GM18505 (cell line): ENCODE data around the gene GSTP1.
A peak's percentile ranks its signal among the peaks of the same experiment; 100 is the strongest.
"Not testable (repeated sequence)": the region's sequence is repeated elsewhere in the genome, so short reads cannot be mapped to it uniquely, and the experiment has no call there.

Experiments used
- ATAC-seq: cut with Tn5 transposase; IDR thresholded peaks from one replicate; pipeline ENCODE4 v1.9.1; 2021; ENCODE audit not compliant: unreplicated experiment
- POLR2A ChIP-seq: IDR thresholded peaks from 4 replicates; pipeline ENCODE4 v1.6.1; 2011; ENCODE audit warnings: borderline replicate concordance; ENCODE audit not compliant: insufficient read depth, insufficient read length; ENCODE audit errors: extremely low read depth

GSTP1 gene

DNA sequence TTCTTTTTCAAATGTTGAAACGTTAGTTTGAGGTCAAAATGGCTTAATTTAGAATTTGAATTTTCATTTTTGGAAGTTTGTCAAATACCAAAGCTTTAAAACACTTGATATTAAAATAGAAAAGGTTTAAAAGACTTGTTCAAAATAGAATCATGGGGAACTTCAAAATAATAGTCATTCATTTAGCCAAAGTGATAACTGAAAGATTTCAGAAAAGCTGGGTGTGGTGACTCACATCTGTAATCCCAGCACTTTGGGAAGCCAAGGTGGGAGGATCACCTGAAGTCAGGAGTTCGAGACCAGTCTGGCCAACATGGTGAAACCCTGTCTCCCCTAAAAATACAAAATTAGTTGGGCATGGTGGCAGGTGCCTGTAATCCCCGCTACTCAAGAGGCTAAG, 10.9 kb downstream of the GSTP1 start:
- no peak for TF ChIP-seq POLR2A

DNA sequence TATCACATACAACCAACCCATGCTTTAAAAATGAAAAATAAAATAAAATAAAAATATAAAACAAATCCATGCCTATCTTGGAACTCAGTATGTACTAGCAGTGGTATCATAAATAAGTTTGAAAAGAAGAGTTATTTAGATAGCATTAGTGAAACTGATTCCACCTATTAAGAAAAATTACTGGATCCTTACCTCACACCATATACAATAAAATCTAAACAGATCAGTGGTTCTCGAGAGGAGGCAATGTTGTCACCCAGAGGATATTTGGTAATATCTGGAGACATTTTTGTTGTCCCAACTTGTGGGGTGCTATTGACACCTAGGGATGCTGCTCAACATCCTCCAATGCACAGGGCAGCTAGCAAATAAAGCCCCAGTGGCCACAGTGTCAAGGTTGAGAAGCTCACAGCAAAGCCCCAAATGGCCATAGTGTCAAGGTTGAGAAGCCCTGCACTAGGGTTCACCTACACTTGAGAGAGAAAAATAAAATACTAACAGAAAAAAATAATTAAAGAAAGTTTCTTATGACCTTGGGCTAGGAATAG, 13.2 kb downstream of the GSTP1 start:
- ATAC-seq, result no peak
- no peak for TF ChIP-seq POLR2A

More for the DNA sequence above, 10.9 kb downstream of the GSTP1 start:
- no peak for ATAC-seq

DNA sequence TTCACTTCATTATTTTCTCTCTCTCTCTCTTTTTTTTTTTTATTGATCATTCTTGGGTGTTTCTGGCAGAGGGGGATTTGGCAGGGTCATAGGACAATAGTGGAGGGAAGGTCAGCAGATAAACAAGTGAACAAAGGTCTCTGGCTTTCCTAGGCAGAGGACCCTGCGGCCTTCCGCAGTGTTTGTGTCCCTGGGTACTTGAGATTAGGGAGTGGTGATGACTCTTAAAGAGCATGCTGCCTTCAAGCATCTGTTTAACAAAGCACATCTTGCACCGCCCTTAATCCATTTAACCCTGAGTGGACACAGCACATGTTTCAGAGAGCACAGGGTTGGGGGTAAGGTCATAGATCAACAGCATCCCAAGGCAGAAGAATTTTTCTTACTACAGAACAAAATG, 13.8 kb downstream of the GSTP1 start:
- not testable (repeated sequence) for ATAC-seq

DNA sequence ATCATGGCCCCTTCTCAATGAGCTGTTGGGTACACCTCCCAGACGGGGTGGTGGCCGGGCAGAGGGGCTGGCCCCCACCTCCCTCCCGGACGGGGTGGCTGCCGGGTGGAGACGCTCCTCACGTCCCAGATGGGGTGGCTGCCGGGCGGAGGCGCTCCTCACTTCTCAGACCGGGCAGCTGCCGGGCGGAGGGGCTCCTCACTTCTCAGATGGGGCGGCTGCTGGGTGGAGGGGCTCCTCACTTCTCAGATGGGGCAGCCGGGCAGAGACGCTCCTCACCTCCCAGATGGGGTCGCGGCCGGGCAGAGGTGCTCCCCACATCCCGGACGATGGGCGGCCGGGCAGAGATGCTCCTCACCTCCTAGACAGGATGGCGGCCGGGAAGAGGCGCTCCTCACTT, 14.4 kb downstream of the GSTP1 start:
- ATAC-seq, result not testable (repeated sequence)

DNA sequence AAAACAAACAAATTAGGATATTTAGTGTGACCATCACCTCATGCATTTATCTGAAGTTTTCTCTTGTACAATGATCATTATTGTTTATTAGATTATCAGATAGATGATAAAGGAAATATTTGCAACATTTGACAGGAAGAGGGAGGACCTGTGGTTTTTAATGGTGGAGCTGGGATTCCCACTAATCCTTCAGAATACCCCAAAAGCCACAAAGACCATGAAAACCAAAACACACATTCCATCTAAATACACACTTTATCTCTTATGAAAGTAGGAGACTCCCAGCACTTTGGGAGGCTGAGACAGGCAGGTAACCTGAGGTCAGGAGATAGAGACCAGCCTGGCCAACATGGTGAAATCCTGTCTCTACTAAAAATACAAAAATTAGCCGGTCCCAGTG, 15.5 kb downstream of the GSTP1 start:
- no peak for TF ChIP-seq POLR2A
- ATAC-seq, result no peak

DNA sequence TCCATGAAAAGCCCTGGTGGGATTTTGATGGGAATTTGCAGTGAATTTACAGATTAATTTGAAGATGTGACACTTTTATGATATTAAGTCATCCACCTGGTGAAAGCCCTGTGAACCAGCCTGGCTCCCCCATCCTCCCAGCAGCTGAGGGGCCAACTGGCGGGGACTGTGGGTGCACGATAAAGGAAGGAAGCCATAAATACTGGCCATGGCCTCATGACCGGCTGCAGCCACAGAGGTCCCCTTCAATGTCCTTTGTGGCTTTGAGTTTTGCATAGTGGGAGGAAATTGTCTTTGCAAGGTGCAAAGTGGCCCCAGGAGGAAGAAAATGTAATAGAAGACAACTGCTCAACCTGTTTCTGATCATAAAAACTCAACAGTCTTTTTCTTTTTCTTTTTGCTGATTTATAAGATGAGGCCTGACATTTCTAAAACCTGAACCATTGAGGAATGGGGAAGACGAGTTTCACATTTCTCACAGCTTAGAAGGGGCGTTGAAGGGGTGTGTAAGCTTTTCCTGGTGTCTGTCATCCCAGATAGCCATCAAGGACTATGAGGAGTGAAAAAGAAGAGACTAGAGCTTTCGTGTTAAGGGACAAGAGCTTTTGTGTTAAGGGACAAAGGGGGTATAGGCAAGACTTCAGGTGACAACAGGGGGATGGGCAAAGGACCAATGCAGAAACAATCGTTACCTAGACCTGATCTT, 16.9 kb downstream of the GSTP1 start:
- peak; percentile 22 for TF ChIP-seq POLR2A
- no peak for ATAC-seq

DNA sequence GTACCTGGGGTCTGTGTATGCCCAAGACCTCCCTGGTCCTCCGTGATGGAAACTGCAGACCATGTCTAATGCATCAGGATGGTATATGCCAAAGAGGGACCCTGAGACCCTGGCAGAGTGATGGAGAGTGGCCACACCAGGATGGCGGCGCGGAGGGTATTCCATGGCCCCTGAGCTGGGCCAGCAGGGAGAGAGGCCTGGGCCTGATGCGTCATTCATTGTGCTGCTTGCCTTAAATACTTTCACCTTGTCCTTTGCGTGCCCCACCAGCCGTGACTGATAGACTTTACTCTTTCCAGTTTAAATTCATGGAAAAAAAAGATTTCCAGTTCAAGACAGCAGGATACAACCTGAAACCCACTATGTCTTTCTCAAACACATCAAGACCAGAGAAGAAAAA, 17.5 kb downstream of the GSTP1 start:
- ATAC-seq, result no peak
- no peak for TF ChIP-seq POLR2A

DNA sequence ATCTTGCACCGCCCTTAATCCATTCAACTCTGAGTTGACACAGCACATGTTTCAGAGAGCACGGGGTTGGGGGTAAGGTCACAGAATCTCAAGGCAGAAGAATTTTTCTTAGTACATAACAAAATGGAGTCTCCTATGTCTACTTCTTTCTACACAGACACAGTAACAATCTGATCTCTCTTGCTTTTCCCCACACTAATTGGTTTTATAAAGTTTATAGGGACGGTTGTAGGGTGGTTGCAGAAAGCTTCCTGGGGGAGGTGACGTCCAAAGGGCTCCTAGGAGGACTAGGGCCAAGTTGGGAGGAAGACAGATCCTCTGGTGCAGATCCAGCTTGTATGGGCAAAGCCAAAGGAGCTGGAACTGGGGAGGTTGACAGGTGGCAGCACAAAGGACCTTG, 20.5 kb downstream of the GSTP1 start:
- not testable (repeated sequence) for ATAC-seq

DNA sequence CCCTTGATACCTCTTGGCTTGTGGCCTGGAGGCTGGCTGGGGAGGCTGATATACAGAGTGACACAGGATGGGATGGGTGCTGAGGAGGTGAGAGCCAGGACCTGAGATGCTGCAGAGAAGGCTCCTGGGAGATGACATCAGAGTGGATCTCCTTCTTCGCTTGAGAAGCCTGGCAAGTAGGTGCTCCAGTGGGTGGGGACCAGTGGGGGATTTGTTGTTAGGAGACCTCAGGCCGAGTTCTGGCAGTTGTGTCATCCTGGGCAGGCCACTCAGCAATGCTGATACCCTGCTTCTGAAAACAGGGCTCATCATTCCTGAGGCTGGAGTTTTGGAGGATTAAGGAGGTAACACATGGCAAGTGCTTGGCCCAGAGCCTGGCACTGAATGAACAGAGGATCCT, 21.2 kb downstream of the GSTP1 start:
- no peak for TF ChIP-seq POLR2A
- no peak for ATAC-seq

DNA sequence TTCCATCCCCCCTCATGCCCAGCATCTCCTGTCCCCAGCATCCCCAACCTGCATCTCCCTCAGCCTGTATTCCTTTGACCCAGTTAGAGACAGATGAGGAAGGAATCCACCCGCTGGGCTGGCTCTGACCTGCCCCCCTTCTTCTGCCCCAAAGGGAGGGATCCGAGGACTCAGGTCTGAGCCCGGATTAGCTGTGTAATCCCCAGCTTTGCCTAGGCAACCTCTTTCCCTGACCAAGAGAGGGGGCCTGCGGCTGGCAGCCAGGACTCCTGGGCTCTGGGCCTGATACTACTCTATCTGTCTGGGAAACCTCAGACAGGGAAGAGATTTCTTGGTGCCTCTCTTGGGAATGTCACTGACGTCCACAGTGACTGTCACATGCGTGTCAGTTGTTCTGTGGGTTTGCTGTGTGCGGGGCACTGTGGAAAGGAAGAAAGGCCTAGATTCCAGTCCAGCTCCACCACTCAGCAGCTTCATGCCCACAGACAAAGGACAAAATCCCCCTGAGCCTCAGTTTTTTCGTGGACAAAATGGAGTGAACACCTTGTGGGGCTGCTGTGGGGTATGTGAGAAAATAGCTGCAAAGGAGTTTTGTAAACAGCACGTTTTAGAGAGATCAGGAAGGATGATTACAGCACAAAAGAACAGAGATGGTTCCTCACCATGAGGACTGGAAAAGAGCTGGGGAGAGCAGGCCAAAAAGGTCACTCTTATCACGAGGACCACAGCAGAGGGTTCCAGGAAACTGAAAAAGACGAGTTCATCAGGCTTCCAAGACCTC, 21.8 kb downstream of the GSTP1 start:
- no peak for ATAC-seq
- TF ChIP-seq POLR2A, result no peak

DNA sequence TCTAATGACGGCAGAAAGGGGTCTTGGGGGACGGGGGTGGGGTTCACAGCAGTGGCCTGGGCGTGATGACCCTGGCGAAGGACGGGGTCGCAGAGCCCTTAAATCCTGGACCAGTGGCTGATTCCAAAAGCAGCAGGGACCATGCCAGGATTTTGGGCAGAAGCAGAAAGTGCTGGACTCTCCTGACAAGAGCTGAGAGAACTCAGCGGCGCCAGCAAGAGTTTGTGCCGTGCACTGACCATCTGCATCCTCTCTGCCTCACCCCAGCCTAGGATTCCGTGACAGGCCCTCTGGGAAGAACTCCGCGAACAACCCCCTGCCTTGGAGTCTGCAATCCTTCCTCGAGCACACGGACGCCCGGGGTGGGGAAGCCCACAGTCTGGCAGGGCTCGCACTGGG, 22.5 kb downstream of the GSTP1 start:
- TF ChIP-seq POLR2A, result no peak
- no peak for ATAC-seq

DNA sequence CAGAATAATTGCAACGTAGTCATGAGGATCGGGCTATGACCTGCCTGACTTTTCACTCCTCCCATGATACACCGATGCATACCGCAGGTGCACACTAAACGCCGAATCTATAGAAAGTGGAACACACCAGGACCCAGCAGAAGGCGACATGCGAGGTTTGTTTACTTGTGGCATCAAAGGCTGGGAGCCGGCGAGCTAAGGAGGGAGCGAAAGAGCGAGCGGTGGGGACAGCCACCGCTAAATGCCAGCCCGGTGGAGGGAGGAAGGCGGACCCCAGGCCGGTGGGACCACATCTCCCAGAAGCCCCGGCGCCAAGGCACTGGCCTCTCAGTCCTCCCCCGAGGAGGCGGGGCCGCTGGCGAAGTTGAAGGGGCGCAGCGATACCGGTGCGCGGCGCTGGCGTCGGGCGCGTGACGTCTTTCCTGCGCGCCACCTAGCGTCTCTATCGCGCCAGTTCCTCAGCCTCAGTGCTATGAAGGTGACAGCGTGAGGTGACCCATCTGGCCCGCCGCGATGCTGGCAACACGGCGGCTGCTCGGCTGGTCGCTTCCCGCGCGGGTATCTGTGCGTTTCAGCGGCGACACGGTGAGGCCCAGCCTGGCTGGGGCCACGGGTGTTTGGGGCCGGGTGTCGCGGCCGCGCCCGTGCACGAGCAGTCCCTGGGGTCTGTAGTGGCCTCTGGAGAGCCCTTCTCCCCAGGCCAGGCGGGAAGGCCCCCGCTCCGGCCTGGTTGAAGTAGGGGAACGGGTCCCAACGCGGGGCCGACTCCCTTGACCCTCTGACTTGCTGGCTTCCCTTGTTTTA, 23.1 kb downstream of the GSTP1 start, which contains the start of gene NDUFV1:
TSS of gene NDUFV1 (plus strand) at position 445 of the 804 bp plus-strand sequence. CDS start at position 514, 69 bp downstream.
- TF ChIP-seq POLR2A, result peak; percentile 84
- peak; percentile 83 for ATAC-seq

DNA sequence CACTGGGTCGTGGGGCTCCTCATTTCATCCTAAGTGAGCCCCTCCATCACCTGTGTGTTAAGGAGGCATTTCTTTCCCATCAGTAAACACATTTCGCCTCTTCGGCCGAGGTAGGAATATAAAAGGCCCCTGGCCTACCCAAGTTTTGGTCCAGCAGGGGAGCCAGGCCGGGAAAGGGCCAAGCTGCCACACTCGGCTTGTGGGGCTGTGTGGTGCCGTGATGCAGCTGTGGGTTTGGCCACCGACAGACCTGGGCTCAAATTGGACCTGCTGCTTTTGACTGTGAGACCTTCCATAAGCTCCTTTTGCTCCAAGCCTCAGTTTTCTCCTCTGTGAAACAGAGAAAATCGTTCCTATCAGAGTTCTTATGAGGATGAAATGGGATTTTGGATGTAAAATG, 23.9 kb downstream of the GSTP1 start:
- TF ChIP-seq POLR2A, result no peak
- no peak for ATAC-seq
